Kidney epithelial cell (primary cell): ENCODE data around the gene BCAS3. TPM values are rescaled to one million over a fixed set of nuclear protein-coding genes. Genes with fewer than 3 reads are reported as not detected.

Experiments
- DNase-seq: peaks from one replicate; pipeline ENCODE4 v3.0.0-alpha.2; 2010; ENCODE audit warnings: low read depth
- H3K27me3 ChIP-seq: 2 replicates; pipeline ENCODE4 v1.6.0; 2011; ENCODE audit warnings: low read length; ENCODE audit not compliant: control insufficient read depth, insufficient read depth
- H3K36me3 ChIP-seq: 2 replicates; pipeline ENCODE4 v1.5.1; 2011; ENCODE audit warnings: low read length; ENCODE audit not compliant: control insufficient read depth, insufficient read depth
- H3K4me3 ChIP-seq: 2 replicates; pipeline ENCODE4 v1.5.1; 2011; ENCODE audit warnings: low read depth, mild to moderate bottlenecking, control low read depth, low read length
- total RNA-seq: library from RNA; depleted of rRNA; stranded (reverse); fragments of >200 nt; gene quantifications from 2 replicates; pipeline ENCODE4 v1.2.3, GENCODE V29; 2015
- TF ChIP-seq, protein P1 (sequence below): IDR thresholded peaks from 2 replicates; pipeline ENCODE4 v1.5.1; 2011; ENCODE audit warnings: mild to moderate bottlenecking, moderate library complexity, low read length, control low read depth, inconsistent platforms; ENCODE audit not compliant: insufficient read depth, poor library complexity, severe bottlenecking

BCAS3 gene
- total RNA-seq, 1 donor from 2014 or later = 26.7 TPM

DNA sequence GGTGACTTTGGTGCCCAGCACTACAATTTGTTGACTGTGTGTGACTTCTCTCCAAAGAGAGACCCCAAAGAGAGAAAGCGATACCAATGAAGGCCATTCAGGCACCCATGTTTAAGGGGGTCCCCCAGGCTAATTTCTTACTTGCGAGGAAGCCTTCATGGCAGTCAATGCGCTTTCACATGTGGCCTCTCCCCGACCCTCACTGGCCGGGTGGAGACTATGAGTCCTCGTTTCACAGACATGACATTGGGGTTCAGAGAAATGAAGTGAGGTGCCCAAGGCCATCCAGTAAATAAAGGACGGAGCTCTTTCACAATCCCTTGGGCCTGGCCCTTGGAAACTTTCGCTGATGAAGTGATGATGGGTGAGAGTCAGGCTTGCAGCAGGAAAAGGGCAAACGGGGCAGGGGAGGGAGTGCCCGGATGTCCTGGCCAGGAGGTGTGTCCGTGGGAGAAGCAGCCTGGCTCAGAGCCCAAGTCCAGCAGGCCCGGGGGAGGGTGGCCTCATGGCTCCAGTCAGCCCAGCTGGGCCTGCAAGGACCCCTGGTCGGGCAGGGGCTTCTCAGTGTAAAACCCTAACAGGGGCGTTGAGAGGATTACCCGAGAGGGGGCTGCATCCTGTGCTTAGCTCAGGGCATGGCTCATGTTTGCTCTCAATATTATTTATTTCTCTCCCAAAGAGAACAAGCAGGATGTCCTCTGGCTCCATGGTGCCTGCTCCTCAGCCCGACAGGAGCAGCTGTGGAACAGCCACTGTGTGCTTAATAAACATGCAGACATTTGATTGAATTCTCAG lies 736.7 kb downstream of the BCAS3 start:
- TF ChIP-seq, protein P1, sequence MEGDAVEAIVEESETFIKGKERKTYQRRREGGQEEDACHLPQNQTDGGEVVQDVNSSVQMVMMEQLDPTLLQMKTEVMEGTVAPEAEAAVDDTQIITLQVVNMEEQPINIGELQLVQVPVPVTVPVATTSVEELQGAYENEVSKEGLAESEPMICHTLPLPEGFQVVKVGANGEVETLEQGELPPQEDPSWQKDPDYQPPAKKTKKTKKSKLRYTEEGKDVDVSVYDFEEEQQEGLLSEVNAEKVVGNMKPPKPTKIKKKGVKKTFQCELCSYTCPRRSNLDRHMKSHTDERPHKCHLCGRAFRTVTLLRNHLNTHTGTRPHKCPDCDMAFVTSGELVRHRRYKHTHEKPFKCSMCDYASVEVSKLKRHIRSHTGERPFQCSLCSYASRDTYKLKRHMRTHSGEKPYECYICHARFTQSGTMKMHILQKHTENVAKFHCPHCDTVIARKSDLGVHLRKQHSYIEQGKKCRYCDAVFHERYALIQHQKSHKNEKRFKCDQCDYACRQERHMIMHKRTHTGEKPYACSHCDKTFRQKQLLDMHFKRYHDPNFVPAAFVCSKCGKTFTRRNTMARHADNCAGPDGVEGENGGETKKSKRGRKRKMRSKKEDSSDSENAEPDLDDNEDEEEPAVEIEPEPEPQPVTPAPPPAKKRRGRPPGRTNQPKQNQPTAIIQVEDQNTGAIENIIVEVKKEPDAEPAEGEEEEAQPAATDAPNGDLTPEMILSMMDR = no peak
- H3K4me3 ChIP-seq = no peak overlapping the region
- peaks cover 34% of the 10 kb centered on the region for H3K27me3 ChIP-seq
- no peak for DNase-seq
- H3K36me3 ChIP-seq = no peaks in the 10 kb centered on the region

DNA sequence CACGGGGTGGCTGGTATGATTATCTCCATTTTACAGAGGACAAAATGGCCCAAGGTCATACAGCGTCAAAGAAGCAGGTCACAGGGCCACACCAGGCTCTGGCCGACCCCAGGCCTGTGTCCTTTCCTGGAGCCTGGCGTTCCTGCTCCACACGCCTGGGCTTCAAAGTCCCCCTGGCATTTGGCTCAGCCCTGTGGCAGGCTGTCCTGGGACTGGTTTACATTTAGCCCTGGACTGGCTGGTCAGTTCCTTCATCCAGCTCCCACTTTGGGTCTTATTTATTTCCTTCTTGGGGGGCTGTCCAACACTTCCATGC lies 737.2 kb downstream of the BCAS3 start:
- TF ChIP-seq, protein P1 = no peak
- no peaks in the 10 kb centered on the region for H3K36me3 ChIP-seq
- peaks cover 35% of the 10 kb centered on the region for H3K27me3 ChIP-seq
- H3K4me3 ChIP-seq = no peak overlapping the region
- DNase-seq = no peak

DNA sequence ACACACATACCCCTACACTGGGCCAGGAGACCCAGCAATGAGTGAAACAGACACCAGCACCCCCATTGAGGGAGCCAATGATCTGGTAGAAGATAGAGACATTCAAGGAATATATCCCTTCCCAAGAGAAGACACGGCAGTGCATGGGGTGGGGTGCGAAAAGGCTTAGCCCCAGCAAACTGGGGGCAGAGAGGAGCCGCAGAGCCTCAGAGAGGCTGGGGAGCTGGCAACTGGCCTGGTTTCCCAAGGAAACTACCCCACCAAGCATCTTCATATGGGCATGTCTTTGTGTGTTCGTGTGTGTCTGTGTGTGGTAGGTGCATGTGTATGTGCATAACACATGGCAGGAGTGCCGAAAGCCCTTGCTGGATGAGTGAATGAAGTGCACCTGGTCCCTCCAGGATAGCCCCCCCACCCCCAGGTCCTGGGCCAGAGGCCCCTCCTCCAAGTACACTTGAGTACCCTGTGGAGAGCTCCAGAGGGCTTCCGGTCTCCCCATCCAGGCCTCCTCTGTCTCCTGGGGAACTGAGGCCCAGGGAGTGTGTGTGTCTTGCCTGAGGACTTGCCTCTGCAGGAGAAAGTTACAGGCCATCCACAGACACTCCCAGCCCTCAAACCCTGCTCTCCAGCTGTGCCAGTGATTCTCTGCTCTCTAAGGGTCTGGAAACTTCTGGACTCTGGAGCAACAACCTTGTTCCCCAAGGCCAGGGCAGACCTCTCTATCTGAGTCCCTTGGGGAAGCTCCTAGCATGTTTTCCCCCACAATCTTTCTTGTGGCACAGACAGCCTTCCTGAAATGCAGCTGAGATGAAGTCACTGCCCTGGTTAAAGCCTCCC lies 737.9 kb downstream of the BCAS3 start:
- TF ChIP-seq, protein P1 = no peak
- H3K36me3 ChIP-seq = no peaks in the 10 kb centered on the region
- peaks cover 32% of the 10 kb centered on the region for H3K27me3 ChIP-seq
- no peak for DNase-seq
- H3K4me3 ChIP-seq = no peak overlapping the region

DNA sequence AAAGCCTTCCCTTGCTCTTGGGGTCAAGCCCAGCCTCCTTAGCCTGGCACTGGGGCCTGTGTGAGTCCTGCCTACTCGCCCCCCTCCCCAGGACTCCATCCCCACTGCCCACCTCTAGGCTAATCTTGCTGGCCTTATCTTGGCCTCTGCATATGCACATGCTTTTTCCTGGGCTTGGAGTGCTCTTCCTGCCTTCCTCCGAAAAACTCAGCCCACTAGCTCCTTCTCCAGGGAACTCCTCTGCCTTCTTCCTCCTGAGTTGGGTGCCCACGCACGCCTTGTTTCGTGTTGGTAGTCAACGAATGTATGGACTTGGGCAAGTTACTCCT lies 738.5 kb downstream of the BCAS3 start:
- Histone ChIP-seq H3K4me3 (no peak overlapping the region), H3K36me3 (no peaks in the 10 kb centered on the region), H3K27me3 (peaks cover 31% of the 10 kb centered on the region)
- TF ChIP-seq, protein P1 = no peak
- no peak for DNase-seq

DNA sequence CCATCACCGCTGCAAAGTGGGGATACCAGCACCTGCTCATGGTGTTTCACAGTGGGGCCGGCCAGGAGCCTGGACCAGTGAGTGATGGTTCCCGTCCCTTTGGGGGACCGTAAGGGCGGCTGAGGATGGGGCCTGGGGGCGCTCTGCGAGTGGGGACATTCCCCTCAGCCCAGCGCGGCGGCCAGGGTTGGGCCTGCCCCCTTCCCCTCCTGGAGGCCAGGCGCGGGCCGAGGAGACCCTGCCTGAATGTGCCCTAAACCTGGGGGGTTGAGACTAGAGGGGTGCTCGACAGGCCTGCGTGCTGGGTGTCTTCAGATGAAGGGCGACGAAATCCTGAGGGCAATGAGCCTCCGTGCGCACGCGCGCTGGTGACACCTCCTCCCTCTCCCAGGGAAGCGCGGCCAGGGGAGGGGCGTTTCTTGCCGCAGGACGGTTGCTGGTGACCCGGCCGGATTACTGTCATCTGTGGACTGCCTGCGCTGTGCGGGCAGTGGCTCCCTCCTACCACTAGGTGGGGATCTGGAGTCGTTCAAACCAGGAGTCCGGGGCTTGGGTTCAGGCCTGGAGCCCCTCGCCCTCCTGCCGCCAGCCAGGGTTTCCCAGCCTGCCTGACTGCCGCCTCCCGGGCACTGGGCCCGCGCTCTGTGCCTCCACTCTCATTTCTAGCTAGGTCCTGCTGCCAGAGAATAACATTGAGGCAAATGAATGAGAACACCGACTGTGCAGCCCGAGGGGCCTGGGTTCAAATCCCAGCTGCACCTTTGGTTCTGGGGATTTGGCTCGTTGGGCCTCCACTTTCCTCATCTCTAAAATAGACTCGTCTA lies 739.1 kb downstream of the BCAS3 start:
- no peaks in the 10 kb centered on the region for H3K36me3 ChIP-seq
- TF ChIP-seq, protein P1 = peak; percentile 94
- H3K27me3 ChIP-seq = peaks cover 29% of the 10 kb centered on the region
- H3K4me3 ChIP-seq = no peak overlapping the region
- DNase-seq = peak; percentile 47
